ENCODE results near the gene P4HA1. TPM values are rescaled to one million over a fixed set of nuclear protein-coding genes. Genes with fewer than 3 reads are reported as not detected.

Gene P4HA1
- total and polyA plus RNA-seq, 9 of the 15 experiments (the other 6 are each of a cell fraction or from before 2014, with no cell fraction given): 20.2 to 177 (median 28.6) TPM

DNA sequence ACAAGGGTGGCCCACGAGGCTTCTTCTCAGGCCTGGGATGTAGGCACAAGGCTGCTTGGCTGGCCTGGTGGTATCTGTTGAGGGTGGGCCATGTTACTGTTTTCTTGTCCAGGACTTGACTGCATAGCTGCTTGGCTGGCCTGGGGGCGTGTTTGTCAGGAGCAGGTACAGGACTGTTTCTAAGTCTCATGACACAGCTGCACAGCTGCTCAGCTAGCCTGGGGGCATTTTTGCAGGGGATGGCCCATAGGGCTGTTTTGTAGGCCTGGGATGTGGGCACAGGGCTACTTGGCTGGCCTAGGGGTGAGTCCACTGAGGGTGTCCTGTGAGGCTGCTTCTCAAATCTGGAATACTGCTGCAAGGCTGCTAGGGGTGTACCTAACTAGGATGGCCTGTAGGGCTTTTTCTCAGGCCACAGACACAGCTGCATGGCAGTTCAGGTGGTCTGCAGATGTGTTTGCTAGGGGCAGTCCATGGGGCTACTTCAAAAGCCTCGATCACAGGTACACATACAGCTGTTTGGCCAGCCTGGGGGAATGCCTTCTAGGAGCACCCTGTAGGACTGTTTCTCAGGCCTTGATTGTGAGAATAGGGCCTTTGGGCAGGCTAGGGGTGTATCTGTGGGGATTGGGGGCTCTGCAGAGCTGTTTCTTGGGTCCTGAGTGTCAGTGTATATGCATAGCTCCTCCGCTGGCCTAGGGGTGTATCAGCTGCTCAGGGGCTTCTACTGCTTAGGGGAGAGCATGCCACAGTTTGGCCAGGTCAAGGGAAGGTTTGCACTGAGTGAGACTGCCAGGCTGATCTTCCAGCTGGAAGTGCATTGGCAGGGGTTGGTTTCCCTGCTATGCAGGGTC, 115.4 kb downstream of the P4HA1 start:
- no peak overlapping the region for H3K9ac ChIP-seq (ENCODE audit: insufficient read depth in 1 of 2, low read depth in 2 of 2, low read length in 2 of 2)
- peak overlapping the region; percentile 72; the same call in 1 of the 2 replicates for H2AFZ ChIP-seq (ENCODE audit: low read depth, low read length)
- H3K27me3 ChIP-seq (ENCODE audit: control insufficient read depth in 2 of 2, insufficient read depth in 2 of 2, low read length in 2 of 2): no peaks in the 10 kb centered on the region
- peaks cover 8 to 9% of the 10 kb centered on the region in 2 experiments; a peak in 3 of 5 replicates for H3K4me1 ChIP-seq (replicated peaks in 1 of 2; ENCODE audit: control insufficient read depth in 2 of 2, insufficient read depth in 2 of 2, low read length in 2 of 2)
- no peaks in the 10 kb centered on the region for H3K36me3 ChIP-seq (ENCODE audit: control insufficient read depth, insufficient read depth, low read length)
- H3K27ac ChIP-seq (ENCODE audit: extremely low read depth, low read depth, low read length): peak overlapping the region; percentile 54; the same call in 2 of the 3 replicates
- H4K20me1 ChIP-seq (replicated peaks; ENCODE audit: control insufficient read depth, insufficient read depth, low read length): no peaks in the 10 kb centered on the region
- POLR2A ChIA-PET: interaction anchor here (0.6 to 1.0 kb wide), 4 partner anchors 13 to 804 kb away, joined by 3 to 4 read pairs (median 3); no protein-coding TSS in a partner anchor
- no peak for DNase-seq (ENCODE audit: extremely low read depth in 1 of 4, low spot score in 3 of 4)
- in situ Hi-C loops (cut with MboI): no loop called here
- H3K4me3 ChIP-seq: no peak overlapping the region
- H3K9me1 ChIP-seq (ENCODE audit: control insufficient read depth, insufficient read depth, low read length): no peaks in the 10 kb centered on the region
- no TSS peak for BruUV-seq (replicated peaks)
- 0 out of 2 replicates have a peak overlapping the region, but pooled peaks have one; percentile 36 for H3K4me2 ChIP-seq (ENCODE audit: insufficient read depth, low read length)
- no peaks in the 10 kb centered on the region for H3K79me2 ChIP-seq (ENCODE audit: control insufficient read depth, insufficient read depth, low read length)
- peak; percentile 64 for ATAC-seq
- no peak for FAIRE-seq
- intact Hi-C loops (cut with micrococcal nuclease): no loop called here
- 49% methylated on average over 4 of the region's 4 CpGs for WGBS (ENCODE audit: insufficient coverage, low coverage, missing lambda C conversion rate)
- CTCF ChIA-PET (ENCODE audit: low intra/inter-chr PET ratio): no interaction called here
- TF ChIP-seq RBM14 (IDR thresholded peaks at IDR 0.05; ENCODE audit: borderline replicate concordance, insufficient read depth, low read depth, low read length) (no peak), ZNF263 (CRISPR knock-in tag; IDR thresholded peaks at IDR 0.05; ENCODE audit: borderline replicate concordance) (no peak), ZNF384 (IDR thresholded peaks at IDR 0.05; ENCODE audit: low read depth, low read length) (no peak), KLF1 (tag; IDR thresholded peaks at IDR 0.05) (no peak), DPF2 (IDR thresholded peaks at IDR 0.05) (no peak), CBFA2T2 (conservative IDR thresholded peaks at IDR 0.05) (no peak)
- TF ChIP-seq, protein P1, sequence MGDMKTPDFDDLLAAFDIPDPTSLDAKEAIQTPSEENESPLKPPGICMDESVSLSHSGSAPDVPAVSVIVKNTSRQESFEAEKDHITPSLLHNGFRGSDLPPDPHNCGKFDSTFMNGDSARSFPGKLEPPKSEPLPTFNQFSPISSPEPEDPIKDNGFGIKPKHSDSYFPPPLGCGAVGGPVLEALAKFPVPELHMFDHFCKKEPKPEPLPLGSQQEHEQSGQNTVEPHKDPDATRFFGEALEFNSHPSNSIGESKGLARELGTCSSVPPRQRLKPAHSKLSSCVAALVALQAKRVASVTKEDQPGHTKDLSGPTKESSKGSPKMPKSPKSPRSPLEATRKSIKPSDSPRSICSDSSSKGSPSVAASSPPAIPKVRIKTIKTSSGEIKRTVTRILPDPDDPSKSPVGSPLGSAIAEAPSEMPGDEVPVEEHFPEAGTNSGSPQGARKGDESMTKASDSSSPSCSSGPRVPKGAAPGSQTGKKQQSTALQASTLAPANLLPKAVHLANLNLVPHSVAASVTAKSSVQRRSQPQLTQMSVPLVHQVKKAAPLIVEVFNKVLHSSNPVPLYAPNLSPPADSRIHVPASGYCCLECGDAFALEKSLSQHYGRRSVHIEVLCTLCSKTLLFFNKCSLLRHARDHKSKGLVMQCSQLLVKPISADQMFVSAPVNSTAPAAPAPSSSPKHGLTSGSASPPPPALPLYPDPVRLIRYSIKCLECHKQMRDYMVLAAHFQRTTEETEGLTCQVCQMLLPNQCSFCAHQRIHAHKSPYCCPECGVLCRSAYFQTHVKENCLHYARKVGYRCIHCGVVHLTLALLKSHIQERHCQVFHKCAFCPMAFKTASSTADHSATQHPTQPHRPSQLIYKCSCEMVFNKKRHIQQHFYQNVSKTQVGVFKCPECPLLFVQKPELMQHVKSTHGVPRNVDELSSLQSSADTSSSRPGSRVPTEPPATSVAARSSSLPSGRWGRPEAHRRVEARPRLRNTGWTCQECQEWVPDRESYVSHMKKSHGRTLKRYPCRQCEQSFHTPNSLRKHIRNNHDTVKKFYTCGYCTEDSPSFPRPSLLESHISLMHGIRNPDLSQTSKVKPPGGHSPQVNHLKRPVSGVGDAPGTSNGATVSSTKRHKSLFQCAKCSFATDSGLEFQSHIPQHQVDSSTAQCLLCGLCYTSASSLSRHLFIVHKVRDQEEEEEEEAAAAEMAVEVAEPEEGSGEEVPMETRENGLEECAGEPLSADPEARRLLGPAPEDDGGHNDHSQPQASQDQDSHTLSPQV (IDR thresholded peaks at IDR 0.05): no peak
- TF ChIP-seq, protein P2, sequence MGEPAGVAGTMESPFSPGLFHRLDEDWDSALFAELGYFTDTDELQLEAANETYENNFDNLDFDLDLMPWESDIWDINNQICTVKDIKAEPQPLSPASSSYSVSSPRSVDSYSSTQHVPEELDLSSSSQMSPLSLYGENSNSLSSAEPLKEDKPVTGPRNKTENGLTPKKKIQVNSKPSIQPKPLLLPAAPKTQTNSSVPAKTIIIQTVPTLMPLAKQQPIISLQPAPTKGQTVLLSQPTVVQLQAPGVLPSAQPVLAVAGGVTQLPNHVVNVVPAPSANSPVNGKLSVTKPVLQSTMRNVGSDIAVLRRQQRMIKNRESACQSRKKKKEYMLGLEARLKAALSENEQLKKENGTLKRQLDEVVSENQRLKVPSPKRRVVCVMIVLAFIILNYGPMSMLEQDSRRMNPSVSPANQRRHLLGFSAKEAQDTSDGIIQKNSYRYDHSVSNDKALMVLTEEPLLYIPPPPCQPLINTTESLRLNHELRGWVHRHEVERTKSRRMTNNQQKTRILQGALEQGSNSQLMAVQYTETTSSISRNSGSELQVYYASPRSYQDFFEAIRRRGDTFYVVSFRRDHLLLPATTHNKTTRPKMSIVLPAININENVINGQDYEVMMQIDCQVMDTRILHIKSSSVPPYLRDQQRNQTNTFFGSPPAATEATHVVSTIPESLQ (CRISPR knock-in tag; IDR thresholded peaks at IDR 0.05): no peak
- peaks cover 24% of the 10 kb centered on the region for H3K9me3 ChIP-seq (replicated peaks; ENCODE audit: control insufficient read depth, insufficient read depth, low read depth, low read length)
